ENCODE data around the gene ARID1A.

DNA sequence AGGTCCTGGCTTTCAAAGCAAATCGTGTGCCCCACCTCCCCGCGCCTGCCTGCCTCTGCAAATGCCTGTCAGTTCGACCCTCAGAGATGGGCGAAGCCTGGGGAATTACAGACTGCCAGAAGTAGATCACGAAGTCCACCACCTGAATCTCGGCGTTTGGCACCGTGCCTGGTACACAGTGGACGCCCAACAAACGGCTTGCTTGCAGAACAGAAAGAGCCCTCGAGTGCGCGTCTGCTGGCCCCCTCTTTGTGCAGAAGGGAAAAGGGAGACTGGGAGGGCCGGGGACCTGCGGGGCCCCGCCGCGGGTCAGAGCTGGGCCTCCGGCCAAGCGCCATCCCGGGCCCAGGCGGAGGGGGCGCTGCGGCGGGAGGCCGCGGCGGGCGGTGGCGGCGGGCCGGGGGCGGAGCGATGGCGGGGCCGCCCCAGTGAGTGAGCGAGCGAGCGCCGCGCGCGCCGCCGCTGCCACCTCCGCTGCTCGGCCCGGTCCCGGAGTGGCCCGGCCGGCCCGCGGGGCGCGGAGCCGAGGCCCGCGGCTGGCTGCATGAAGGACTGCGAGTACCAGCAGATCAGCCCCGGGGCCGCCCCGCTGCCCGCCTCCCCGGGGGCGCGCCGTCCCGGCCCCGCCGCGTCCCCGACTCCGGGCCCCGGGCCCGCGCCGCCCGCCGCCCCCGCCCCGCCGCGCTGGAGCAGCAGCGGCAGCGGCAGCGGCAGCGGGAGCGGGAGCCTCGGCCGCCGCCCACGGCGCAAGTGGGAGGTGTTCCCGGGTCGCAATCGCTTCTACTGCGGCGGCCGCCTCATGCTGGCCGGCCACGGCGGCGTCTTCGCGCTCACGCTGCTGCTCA, 130.7 kb downstream of the ARID1A start, which contains the start of gene ZDHHC18:
- TF ChIP-seq GATA2 (IDR thresholded peaks at IDR 0.05; ENCODE audit: low read depth, low read length) (no peak), GATA3 (IDR thresholded peaks at IDR 0.05; ENCODE audit: low read depth, low read length) (no peak)
